HCT116 (cell line): ENCODE results near the gene TMEM217. TPM values are rescaled to one million over a fixed set of nuclear protein-coding genes. Genes with fewer than 3 reads are reported as not detected.

Source experiments
- ATAC-seq: fragments of 200-7000 bp; cut with Tn5 transposase; 2 replicates; pipeline ENCODE4 v1.9.1; 2020; ENCODE audit warnings: mild to moderate bottlenecking, moderate library complexity
- BruUV-seq: library from RNA; stranded (reverse); fragments of 400-500 nt; replicated peaks from 2 replicates; lab custom pipeline; 2021; lab: Mats Ljungman, UMichigan
- CTCF ChIA-PET: fragments of 300-600 bp; sonication (Branson Sonifier 250); formaldehyde crosslinking; loops from one replicate; lab custom pipeline; 2021; ENCODE audit warnings: antibody characterized with exemption; lab: Charles Lee
- POLR2A ChIA-PET: fragments of 300-600, 350-600 bp; sonication (Branson Sonifier 250); formaldehyde crosslinking; loops from one replicate; lab custom pipeline; 2021; ENCODE audit warnings: antibody characterized with exemption; lab: Charles Lee
- RAD21 ChIA-PET, 2 experiments: fragments of 300-600 bp; sonication (Branson Sonifier 250); formaldehyde crosslinking; loops; one replicate each; lab custom pipeline; 2023; ENCODE audit warnings: low total read pairs in 2 of 2; ENCODE audit not compliant: uncharacterized antibody in 2 of 2, unreplicated experiment in 2 of 2, low non-redundant PET in 1 of 2; lab: Charles Lee
- DNase-seq: peaks from one replicate; pipeline ENCODE4 v3.0.0-alpha.2; 2010; ENCODE audit warnings: low read depth, low spot score
- H2AFZ ChIP-seq: fragments of 200-600 bp; shearing (Covaris generic), sonication (generic); 2 replicates; pipeline ENCODE4 v1.6.1; 2017; ENCODE audit warnings: low read depth, mixed run types, mixed read lengths, antibody characterized with exemption, low read length; ENCODE audit not compliant: poor library complexity, severe bottlenecking
- H3K27ac ChIP-seq: 2 replicates; pipeline ENCODE4 v1.5.1; 2012; ENCODE audit warnings: low read depth, low read length
- H3K27me3 ChIP-seq: fragments of 200-600 bp; sonication (generic); 2 replicates; pipeline ENCODE4 v1.6.1; 2016; ENCODE audit warnings: mixed run types, low read length, mixed read lengths; ENCODE audit not compliant: insufficient read depth
- H3K36me3 ChIP-seq, 2 experiments: fragments of 200-500 bp in 1 of 2; fragments of 200-600 bp in 1 of 2; sonication (Bioruptor generic) in 1 of 2; sonication (generic) in 1 of 2; 2 replicates each; pipeline versions ENCODE4 v1.5.1 to v1.6.1; 2014 to 2016; ENCODE audit warnings: low read length in 2 of 2, inconsistent platforms in 1 of 2, mixed read lengths in 1 of 2, mixed run types in 1 of 2; ENCODE audit not compliant: insufficient read depth in 2 of 2, control insufficient read depth in 1 of 2
- H3K4me1 ChIP-seq, 2 experiments: fragments of 200-600 bp in 1 of 2; sonication (generic) in 1 of 2; 2 replicates each; pipeline versions ENCODE4 v1.5.1 to v1.6.1; 2012 to 2017; ENCODE audit warnings: low read length in 2 of 2, inconsistent platforms in 1 of 2, mild to moderate bottlenecking in 1 of 2, mixed read lengths in 1 of 2, mixed run types in 1 of 2, moderate library complexity in 1 of 2; ENCODE audit not compliant: insufficient read depth in 2 of 2, control insufficient read depth in 1 of 2
- H3K4me2 ChIP-seq: fragments of 200-600 bp; sonication (generic); 2 replicates; pipeline ENCODE4 v1.6.1; 2017; ENCODE audit warnings: mixed run types, low read length, mixed read lengths
- H3K4me3 ChIP-seq, 2 experiments: fragments of 200-600 bp in 1 of 2; sonication (generic) in 1 of 2; replicated peaks in 1 of 2; 2 replicates each; pipeline ENCODE4 v1.5.1; 2011 to 2016; ENCODE audit warnings: low read length in 2 of 2, control low read depth in 1 of 2, low read depth in 1 of 2, mild to moderate bottlenecking in 1 of 2, mixed read lengths in 1 of 2, mixed run types in 1 of 2
- H3K79me2 ChIP-seq: fragments of 200-600 bp; sonication (generic); 2 replicates; pipeline ENCODE4 v1.6.1; 2017; ENCODE audit warnings: mild to moderate bottlenecking, mixed run types, low read length, moderate library complexity, mixed read lengths; ENCODE audit not compliant: insufficient read depth
- H3K9ac ChIP-seq: fragments of 200-600 bp; sonication (generic); 2 replicates; pipeline ENCODE4 v1.6.1; 2016; ENCODE audit warnings: low read length, mixed read lengths
- H3K9me2 ChIP-seq: fragments of 200-600 bp; sonication (generic), shearing (Covaris generic); 2 replicates; pipeline ENCODE4 v1.6.1; 2017; ENCODE audit warnings: mixed run types, mild to moderate bottlenecking, moderate library complexity; ENCODE audit not compliant: insufficient read depth
- H3K9me3 ChIP-seq, 2 experiments: fragments of 200-500 bp in 1 of 2; fragments of 200-600 bp in 1 of 2; sonication (Bioruptor generic) in 1 of 2; sonication (generic) in 1 of 2; 2 replicates each; pipeline ENCODE4 v1.6.1; 2014 to 2017; ENCODE audit warnings: low read length in 2 of 2, mixed read lengths in 2 of 2, inconsistent platforms in 1 of 2, low read depth in 1 of 2, mild to moderate bottlenecking in 1 of 2, mixed run types in 1 of 2, moderate library complexity in 1 of 2; ENCODE audit not compliant: control insufficient read depth in 1 of 2, insufficient read depth in 1 of 2
- H4K20me1 ChIP-seq: fragments of 200-600 bp; sonication (generic), shearing (Covaris generic); 2 replicates; pipeline ENCODE4 v1.6.1; 2017; ENCODE audit warnings: mixed run types, mild to moderate bottlenecking, moderate library complexity; ENCODE audit not compliant: insufficient read depth
- CBX3 ChIP-seq: IDR thresholded peaks from 2 replicates; pipeline ENCODE4 v1.6.1; 2012; ENCODE audit warnings: low read depth
- EGR1 ChIP-seq: IDR thresholded peaks from 2 replicates; pipeline ENCODE4 v1.6.1; 2012; ENCODE audit warnings: low read depth
- ELF1 ChIP-seq: IDR thresholded peaks from 2 replicates; pipeline ENCODE4 v1.6.1; 2012; ENCODE audit warnings: low read depth, borderline replicate concordance
- EZH2 ChIP-seq: fragments of 200-600 bp; sonication (generic); IDR thresholded peaks from 2 replicates; pipeline ENCODE4 v1.6.1; 2017; ENCODE audit warnings: antibody characterized with exemption, mixed run types
- FOSL1 ChIP-seq: IDR thresholded peaks from 2 replicates; pipeline ENCODE4 v1.6.1; 2012; ENCODE audit warnings: low read depth
- JUND ChIP-seq: IDR thresholded peaks from 2 replicates; pipeline ENCODE4 v1.6.1; 2012
- POLR2A ChIP-seq: IDR thresholded peaks from 2 replicates; pipeline ENCODE4 v1.7.0; 2011; ENCODE audit warnings: borderline replicate concordance; ENCODE audit not compliant: insufficient read depth, insufficient read length; ENCODE audit errors: extremely low read depth
- POLR2AphosphoS5 ChIP-seq: IDR thresholded peaks from 2 replicates; pipeline ENCODE4 v1.6.1; 2011; ENCODE audit warnings: mild to moderate bottlenecking, low read depth, low read length, moderate library complexity
- RAD21 ChIP-seq: IDR thresholded peaks from 2 replicates; pipeline ENCODE4 v1.6.1; 2012; ENCODE audit warnings: low read depth, mild to moderate bottlenecking
- SIN3A ChIP-seq: IDR thresholded peaks from 2 replicates; pipeline ENCODE4 v1.6.1; 2012; ENCODE audit warnings: low read depth
- SP1 ChIP-seq: IDR thresholded peaks from 2 replicates; pipeline ENCODE4 v1.6.1; 2012; ENCODE audit warnings: low read depth
- SRF ChIP-seq: IDR thresholded peaks from 2 replicates; pipeline ENCODE4 v1.6.1; 2012; ENCODE audit warnings: low read depth
- TCF7L2 ChIP-seq: IDR thresholded peaks from 2 replicates; pipeline ENCODE4 v1.7.0; 2011; ENCODE audit warnings: borderline replicate concordance, inconsistent platforms; ENCODE audit not compliant: insufficient read depth, insufficient read length; ENCODE audit errors: extremely low read depth
- YY1 ChIP-seq: IDR thresholded peaks from 2 replicates; pipeline ENCODE4 v1.6.1; 2011; ENCODE audit warnings: low read length, low read depth, moderate library complexity, mild to moderate bottlenecking; ENCODE audit not compliant: insufficient replicate concordance; ENCODE audit errors: extremely low read depth
- ZFX ChIP-seq: fragments of 450-650 bp; IDR thresholded peaks from 2 replicates; pipeline ENCODE4 v1.6.1; 2017
- intact Hi-C: fragments of 100-400 bp; cut with micrococcal nuclease; formaldehyde crosslinking; loops from 2 replicates; pipeline ENCODE4 v1.10.0; 2022
- total RNA-seq: library from RNA; stranded (reverse); gene quantifications from one replicate; pipeline ENCODE4 v1.2.1, GENCODE V29; 2021; ENCODE audit not compliant: unreplicated experiment
- TF ChIP-seq, protein P1 (sequence below), 3 experiments: fragments of 200-600 bp in 1 of 3; sonication (generic) in 1 of 3; IDR thresholded peaks in 2 of 3; conservative IDR thresholded peaks in 1 of 3; 2 replicates each; pipeline ENCODE4 v1.5.1; 2012 to 2017; ENCODE audit warnings: low read depth in 2 of 3, low read length in 2 of 3, antibody characterized with exemption in 1 of 3, borderline replicate concordance in 1 of 3, control low read depth in 1 of 3, mild to moderate bottlenecking in 1 of 3, mixed read lengths in 1 of 3, mixed run types in 1 of 3, moderate library complexity in 1 of 3; ENCODE audit not compliant: insufficient read depth in 1 of 3
- TF ChIP-seq, protein P2 (sequence below): IDR thresholded peaks from 2 replicates; pipeline ENCODE4 v1.6.1; 2011; ENCODE audit warnings: mild to moderate bottlenecking, low read length, moderate library complexity; ENCODE audit not compliant: insufficient replicate concordance; ENCODE audit errors: extremely low read depth
- TF ChIP-seq, protein P3 (sequence below): IDR thresholded peaks from 2 replicates; pipeline ENCODE4 v1.6.1; 2012; ENCODE audit warnings: low read depth
- TF ChIP-seq, protein P4 (sequence below): IDR thresholded peaks from 2 replicates; pipeline ENCODE4 v1.6.1; 2012
- TF ChIP-seq, protein P5 (sequence below): IDR thresholded peaks from 2 replicates; pipeline ENCODE4 v1.6.1; 2012

The TMEM217 gene
- total RNA-seq, 1 experiment from 2014 or later, result 0.98 TPM

DNA sequence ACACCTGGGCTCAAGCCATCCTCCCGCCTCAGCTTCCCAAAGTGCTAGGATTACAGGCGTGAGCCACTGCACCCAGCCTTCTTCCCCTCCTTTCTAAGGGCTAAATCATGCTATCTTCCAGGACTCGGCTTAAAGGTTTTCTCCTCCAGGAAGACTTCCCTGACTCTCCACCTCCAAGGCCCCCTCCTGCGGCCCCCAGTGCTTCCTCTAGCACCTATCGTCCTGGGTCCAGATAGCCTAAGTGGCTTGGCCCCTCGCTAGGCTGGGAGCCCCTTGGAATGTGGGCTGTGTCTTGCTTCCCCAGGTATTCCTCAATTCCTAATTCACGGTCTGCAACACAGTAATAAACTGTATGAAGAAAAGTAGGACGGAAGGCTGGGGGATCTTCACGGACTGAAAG is 51.3 kb downstream of the TMEM217 start:
- H3K9me3 ChIP-seq, result no peaks in the 10 kb centered on the region
- no peaks in the 10 kb centered on the region for H3K79me2 ChIP-seq
- no peaks in the 10 kb centered on the region for H3K27me3 ChIP-seq
- no peak for DNase-seq
- ChIA-PET POLR2A (no interaction called here), CTCF (interaction anchor here (0.7 to 14.5 kb wide), 3 partner anchors 10 to 183 kb away, joined by 3 to 331 read pairs (median 3); no protein-coding TSS in a partner anchor), RAD21 (no interaction called here)
- H3K9ac ChIP-seq, result no peak overlapping the region
- H4K20me1 ChIP-seq, result no peaks in the 10 kb centered on the region
- no peak for ATAC-seq
- intact Hi-C loops, result loop anchor here (10.0 kb wide), 1 partner anchor 292 kb away; no protein-coding TSS in a partner anchor
- no TSS peak for BruUV-seq
- H3K27ac ChIP-seq, result no peak overlapping the region
- H2AFZ ChIP-seq, result no peak overlapping the region
- H3K4me1 ChIP-seq, result peaks cover 15 to 44% of the 10 kb centered on the region in 2 experiments
- H3K9me2 ChIP-seq, result no peaks in the 10 kb centered on the region
- H3K4me3 ChIP-seq, result no peak overlapping the region
- no peak for TF ChIP-seq POLR2A
- TF ChIP-seq SIN3A, result no peak
- TF ChIP-seq RAD21, result no peak
- TF ChIP-seq, protein P1, sequence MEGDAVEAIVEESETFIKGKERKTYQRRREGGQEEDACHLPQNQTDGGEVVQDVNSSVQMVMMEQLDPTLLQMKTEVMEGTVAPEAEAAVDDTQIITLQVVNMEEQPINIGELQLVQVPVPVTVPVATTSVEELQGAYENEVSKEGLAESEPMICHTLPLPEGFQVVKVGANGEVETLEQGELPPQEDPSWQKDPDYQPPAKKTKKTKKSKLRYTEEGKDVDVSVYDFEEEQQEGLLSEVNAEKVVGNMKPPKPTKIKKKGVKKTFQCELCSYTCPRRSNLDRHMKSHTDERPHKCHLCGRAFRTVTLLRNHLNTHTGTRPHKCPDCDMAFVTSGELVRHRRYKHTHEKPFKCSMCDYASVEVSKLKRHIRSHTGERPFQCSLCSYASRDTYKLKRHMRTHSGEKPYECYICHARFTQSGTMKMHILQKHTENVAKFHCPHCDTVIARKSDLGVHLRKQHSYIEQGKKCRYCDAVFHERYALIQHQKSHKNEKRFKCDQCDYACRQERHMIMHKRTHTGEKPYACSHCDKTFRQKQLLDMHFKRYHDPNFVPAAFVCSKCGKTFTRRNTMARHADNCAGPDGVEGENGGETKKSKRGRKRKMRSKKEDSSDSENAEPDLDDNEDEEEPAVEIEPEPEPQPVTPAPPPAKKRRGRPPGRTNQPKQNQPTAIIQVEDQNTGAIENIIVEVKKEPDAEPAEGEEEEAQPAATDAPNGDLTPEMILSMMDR (IDR thresholded peaks at IDR 0.05 in 2 of 3, conservative IDR thresholded peaks at IDR 0.05 in 1 of 3; ENCODE audit: borderline replicate concordance in 1 of 3, insufficient read depth in 1 of 3, low read depth in 2 of 3, low read length in 2 of 3), result no peak
- TF ChIP-seq, protein P2, sequence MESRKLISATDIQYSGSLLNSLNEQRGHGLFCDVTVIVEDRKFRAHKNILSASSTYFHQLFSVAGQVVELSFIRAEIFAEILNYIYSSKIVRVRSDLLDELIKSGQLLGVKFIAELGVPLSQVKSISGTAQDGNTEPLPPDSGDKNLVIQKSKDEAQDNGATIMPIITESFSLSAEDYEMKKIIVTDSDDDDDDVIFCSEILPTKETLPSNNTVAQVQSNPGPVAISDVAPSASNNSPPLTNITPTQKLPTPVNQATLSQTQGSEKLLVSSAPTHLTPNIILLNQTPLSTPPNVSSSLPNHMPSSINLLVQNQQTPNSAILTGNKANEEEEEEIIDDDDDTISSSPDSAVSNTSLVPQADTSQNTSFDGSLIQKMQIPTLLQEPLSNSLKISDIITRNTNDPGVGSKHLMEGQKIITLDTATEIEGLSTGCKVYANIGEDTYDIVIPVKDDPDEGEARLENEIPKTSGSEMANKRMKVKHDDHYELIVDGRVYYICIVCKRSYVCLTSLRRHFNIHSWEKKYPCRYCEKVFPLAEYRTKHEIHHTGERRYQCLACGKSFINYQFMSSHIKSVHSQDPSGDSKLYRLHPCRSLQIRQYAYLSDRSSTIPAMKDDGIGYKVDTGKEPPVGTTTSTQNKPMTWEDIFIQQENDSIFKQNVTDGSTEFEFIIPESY, result no peak
- no peak for TF ChIP-seq CBX3
- no peak for TF ChIP-seq ELF1
- TF ChIP-seq, protein P3, sequence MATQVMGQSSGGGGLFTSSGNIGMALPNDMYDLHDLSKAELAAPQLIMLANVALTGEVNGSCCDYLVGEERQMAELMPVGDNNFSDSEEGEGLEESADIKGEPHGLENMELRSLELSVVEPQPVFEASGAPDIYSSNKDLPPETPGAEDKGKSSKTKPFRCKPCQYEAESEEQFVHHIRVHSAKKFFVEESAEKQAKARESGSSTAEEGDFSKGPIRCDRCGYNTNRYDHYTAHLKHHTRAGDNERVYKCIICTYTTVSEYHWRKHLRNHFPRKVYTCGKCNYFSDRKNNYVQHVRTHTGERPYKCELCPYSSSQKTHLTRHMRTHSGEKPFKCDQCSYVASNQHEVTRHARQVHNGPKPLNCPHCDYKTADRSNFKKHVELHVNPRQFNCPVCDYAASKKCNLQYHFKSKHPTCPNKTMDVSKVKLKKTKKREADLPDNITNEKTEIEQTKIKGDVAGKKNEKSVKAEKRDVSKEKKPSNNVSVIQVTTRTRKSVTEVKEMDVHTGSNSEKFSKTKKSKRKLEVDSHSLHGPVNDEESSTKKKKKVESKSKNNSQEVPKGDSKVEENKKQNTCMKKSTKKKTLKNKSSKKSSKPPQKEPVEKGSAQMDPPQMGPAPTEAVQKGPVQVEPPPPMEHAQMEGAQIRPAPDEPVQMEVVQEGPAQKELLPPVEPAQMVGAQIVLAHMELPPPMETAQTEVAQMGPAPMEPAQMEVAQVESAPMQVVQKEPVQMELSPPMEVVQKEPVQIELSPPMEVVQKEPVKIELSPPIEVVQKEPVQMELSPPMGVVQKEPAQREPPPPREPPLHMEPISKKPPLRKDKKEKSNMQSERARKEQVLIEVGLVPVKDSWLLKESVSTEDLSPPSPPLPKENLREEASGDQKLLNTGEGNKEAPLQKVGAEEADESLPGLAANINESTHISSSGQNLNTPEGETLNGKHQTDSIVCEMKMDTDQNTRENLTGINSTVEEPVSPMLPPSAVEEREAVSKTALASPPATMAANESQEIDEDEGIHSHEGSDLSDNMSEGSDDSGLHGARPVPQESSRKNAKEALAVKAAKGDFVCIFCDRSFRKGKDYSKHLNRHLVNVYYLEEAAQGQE, result no peak
- no peak for TF ChIP-seq JUND
- no peak for TF ChIP-seq YY1
- no peak for TF ChIP-seq SP1
- TF ChIP-seq EZH2, result no peak
- no peak for TF ChIP-seq FOSL1
- no peak for TF ChIP-seq SRF
- TF ChIP-seq, protein P4, sequence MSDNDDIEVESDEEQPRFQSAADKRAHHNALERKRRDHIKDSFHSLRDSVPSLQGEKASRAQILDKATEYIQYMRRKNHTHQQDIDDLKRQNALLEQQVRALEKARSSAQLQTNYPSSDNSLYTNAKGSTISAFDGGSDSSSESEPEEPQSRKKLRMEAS, result no peak
- no peak for TF ChIP-seq ZFX
- no peak for TF ChIP-seq EGR1
- TF ChIP-seq, protein P5, sequence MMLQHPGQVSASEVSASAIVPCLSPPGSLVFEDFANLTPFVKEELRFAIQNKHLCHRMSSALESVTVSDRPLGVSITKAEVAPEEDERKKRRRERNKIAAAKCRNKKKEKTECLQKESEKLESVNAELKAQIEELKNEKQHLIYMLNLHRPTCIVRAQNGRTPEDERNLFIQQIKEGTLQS, result no peak
- TF ChIP-seq TCF7L2, result no peak
- TF ChIP-seq POLR2AphosphoS5, result no peak
- TF ChIP-seq, all 23 proteins: peak for 0
- no peak overlapping the region for H3K4me2 ChIP-seq
- H3K36me3 ChIP-seq, result no peaks in the 10 kb centered on the region
